Measurements from ENCODE around the gene ADGRF4. TPM values are rescaled to one million over a fixed set of nuclear protein-coding genes. Genes with fewer than 3 reads are reported as not detected.

ADGRF4 gene
- total RNA-seq, 1 donor from 2014 or later = 2.6 TPM

DNA sequence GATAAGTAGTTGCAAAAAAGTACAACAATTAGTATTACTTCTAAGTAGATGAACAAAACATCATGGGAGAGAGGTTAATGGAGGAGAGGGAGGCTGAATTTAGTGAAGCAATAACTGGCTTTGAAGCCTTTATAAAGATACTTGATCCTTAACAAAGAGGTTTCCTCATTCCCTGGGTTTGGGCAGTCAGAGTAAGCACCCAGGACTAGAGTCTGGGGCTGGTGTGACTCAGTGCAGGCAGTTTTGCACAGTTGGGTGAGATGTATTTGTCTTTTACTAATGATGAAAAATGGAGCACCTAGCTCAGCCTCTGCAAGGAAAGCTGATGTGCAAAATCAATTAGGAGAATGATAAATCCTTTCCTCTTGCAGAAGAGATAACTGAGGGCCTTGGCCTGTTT is 71.6 kb downstream of the ADGRF4 start:
- TF ChIP-seq, protein P1, sequence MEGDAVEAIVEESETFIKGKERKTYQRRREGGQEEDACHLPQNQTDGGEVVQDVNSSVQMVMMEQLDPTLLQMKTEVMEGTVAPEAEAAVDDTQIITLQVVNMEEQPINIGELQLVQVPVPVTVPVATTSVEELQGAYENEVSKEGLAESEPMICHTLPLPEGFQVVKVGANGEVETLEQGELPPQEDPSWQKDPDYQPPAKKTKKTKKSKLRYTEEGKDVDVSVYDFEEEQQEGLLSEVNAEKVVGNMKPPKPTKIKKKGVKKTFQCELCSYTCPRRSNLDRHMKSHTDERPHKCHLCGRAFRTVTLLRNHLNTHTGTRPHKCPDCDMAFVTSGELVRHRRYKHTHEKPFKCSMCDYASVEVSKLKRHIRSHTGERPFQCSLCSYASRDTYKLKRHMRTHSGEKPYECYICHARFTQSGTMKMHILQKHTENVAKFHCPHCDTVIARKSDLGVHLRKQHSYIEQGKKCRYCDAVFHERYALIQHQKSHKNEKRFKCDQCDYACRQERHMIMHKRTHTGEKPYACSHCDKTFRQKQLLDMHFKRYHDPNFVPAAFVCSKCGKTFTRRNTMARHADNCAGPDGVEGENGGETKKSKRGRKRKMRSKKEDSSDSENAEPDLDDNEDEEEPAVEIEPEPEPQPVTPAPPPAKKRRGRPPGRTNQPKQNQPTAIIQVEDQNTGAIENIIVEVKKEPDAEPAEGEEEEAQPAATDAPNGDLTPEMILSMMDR (IDR thresholded peaks at IDR 0.05; ENCODE audit: unreplicated experiment) = no peak
- H3K9me3 Mint-ChIP-seq (ENCODE audit: low read depth) = peaks cover 6% of the 10 kb centered on the region
- H3K36me3 Mint-ChIP-seq (ENCODE audit: insufficient read depth) = no peaks in the 10 kb centered on the region
- H3K27ac Mint-ChIP-seq = no peak overlapping the region
- no peak for DNase-seq (ENCODE audit: low spot score, unreplicated experiment)
- no peak overlapping the region for H3K4me3 Mint-ChIP-seq (ENCODE audit: low read depth)
- peaks cover 3% of the 10 kb centered on the region for H3K4me1 Mint-ChIP-seq (ENCODE audit: low read depth)
- no peaks in the 10 kb centered on the region for H3K27me3 Mint-ChIP-seq

Other genes starting within 250 kb of the ADGRF4 start
- gene CD2AP, start 220.8 kb upstream of the ADGRF4 start, total RNA-seq = 47.7 and 50.6 TPM in 2 replicates
- gene OPN5, start 83.5 kb downstream of the ADGRF4 start, total RNA-seq = 0.09 TPM in 1 of 2 replicates, not detected in the other

All from progenitor cell of endocrine pancreas (in vitro differentiated cells).